ENCODE results near the gene PRKCA. TPM values are rescaled to one million over a fixed set of nuclear protein-coding genes. Genes with fewer than 3 reads are reported as not detected.
A peak's percentile ranks its signal among the peaks of the same experiment; 100 is the strongest.

The PRKCA gene
- total and polyA plus RNA-seq, 2 of the 13 experiments (the other 11 are each of a cell fraction or from before 2014, with no cell fraction given): 18.5 to 21.5 TPM

DNA sequence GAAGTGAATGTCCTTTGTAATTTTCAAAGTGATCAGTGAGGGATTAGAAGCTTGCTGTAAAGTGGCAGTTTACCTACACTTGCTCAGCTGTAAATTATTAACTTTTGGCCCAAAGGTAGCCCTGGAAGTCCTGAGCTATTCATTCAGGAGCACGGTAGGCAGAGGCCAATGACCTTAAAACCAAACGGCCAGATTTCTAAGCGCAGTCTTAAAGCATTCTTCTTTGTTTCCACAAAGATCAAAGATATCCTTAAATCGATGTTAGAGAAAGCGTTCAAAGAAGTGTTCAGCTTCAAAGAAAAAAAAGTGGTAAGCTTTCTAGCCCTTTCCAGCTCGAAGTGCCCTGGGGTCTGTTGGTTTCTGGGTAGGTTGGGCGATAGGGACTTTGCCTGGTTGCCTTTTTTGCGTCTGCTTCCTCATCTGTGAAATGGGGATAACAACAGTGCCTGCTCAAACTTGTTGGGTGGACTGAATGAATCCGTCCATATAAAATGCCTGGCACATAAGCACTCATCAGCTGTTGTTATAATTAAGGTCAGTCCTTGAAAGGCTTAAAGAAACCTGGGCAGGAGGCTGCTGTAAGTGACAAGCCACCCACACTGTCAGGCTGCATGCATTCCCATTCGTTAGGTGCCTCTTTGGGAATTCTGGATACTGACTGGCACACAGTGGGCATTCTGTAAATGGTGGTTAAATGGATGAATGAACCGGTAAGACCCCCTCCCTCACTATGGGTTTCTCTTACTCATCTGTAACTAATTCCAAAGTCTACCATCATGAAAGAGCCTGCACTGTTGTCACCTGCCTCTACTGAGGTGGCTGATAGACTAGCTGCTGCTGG is 113.2 kb downstream of the PRKCA start (continued):
- TF ChIP-seq, protein P1, sequence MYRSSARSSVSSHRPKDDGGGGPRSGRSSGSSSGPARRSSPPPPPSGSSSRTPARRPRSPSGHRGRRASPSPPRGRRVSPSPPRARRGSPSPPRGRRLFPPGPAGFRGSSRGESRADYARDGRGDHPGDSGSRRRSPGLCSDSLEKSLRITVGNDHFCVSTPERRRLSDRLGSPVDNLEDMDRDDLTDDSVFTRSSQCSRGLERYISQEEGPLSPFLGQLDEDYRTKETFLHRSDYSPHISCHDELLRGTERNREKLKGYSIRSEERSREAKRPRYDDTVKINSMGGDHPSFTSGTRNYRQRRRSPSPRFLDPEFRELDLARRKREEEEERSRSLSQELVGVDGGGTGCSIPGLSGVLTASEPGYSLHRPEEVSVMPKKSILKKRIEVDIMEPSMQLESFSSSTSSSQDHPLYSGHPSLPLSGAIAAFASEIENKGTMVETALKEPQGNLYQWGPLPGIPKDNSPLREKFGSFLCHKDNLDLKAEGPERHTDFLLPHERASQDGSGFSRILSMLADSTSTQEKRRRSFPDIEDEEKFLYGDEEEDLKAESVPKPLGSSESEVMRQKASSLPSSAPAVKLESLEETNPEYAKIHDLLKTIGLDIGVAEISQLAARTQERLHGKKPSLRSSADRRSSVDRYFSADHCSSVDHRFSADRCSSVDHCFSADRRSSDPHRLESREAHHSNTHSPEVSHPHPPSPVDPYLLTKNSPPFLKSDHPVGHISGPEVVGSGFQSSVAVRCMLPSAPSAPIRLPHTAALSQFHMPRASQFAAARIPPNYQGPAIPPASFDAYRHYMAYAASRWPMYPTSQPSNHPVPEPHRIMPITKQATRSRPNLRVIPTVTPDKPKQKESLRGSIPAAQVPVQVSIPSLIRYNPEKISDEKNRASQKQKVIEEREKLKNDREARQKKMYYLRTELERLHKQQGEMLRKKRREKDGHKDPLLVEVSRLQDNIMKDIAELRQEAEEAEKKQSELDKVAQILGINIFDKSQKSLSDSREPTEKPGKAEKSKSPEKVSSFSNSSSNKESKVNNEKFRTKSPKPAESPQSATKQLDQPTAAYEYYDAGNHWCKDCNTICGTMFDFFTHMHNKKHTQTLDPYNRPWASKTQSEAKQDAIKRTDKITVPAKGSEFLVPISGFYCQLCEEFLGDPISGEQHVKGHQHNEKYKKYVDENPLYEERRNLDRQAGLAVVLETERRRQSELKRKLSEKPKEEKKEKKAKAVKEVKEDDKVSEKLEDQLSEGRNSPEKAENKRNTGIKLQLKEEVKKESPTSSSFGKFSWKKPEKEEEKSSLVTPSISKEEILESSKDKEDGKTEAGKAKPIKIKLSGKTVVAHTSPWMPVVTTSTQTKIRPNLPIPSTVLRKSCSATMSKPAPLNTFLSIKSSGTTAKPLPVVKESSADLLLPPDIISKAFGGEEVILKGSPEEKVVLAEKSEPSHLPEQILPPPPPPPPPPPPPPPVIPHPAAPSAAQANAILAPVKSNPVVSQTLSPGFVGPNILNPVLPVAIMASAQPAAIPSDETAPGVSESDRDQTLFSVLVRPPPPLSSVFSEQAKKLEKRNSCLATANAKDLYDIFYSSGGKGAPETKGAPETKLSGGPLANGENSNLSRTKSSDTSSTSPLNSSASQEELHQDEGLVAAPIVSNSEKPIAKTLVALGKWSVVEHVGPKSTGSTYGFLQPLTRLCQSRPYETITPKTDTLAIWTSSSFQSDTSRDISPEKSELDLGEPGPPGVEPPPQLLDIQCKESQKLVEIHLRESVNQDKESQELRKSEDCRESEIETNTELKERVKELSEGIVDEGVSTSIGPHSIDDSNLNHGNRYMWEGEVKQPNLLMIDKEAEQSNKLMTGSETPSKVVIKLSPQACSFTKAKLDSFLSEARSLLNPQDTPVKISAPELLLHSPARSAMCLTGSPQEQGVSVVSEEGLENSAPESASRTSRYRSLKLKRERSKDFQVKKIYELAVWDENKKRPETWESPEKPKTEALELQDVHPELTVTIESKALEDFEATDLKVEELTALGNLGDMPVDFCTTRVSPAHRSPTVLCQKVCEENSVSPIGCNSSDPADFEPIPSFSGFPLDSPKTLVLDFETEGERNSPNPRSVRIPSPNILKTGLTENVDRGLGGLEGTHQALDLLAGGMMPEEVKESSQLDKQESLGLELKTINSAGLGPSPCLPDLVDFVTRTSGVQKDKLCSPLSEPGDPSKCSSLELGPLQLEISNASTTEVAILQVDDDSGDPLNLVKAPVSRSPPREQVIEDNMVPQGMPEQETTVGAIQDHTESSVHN (CRISPR knock-in tag; IDR thresholded peaks at IDR 0.05): peak; percentile 57; the same call in 1 of the 2 replicates
- TF ChIP-seq TOE1 (CRISPR knock-in tag; IDR thresholded peaks at IDR 0.05) (peak; percentile 61; the same call in 1 of the 2 replicates), ZFP1 (CRISPR knock-in tag; IDR thresholded peaks at IDR 0.05) (peak; percentile 92), RFXAP (CRISPR knock-in tag; IDR thresholded peaks at IDR 0.05; ENCODE audit: borderline replicate concordance) (0 out of 2 replicates have a peak, but pooled peaks have one; percentile 24), MED13 (CRISPR knock-in tag; IDR thresholded peaks at IDR 0.05) (peak; percentile 86; the same call in 1 of the 2 replicates), GPN1 (CRISPR knock-in tag; IDR thresholded peaks at IDR 0.05; ENCODE audit: borderline replicate concordance) (no peak), RXRB (CRISPR knock-in tag; IDR thresholded peaks at IDR 0.05; ENCODE audit: borderline replicate concordance) (peak; percentile 99), ZNF839 (CRISPR knock-in tag; IDR thresholded peaks at IDR 0.05; ENCODE audit: borderline replicate concordance) (no peak), MED1 (CRISPR knock-in tag; IDR thresholded peaks at IDR 0.05) (peak; percentile 85), ZNF136 (CRISPR knock-in tag; IDR thresholded peaks at IDR 0.05; ENCODE audit: low read depth) (peak; percentile 72; the same call in 1 of the 2 replicates)
- TF ChIP-seq, protein P2, sequence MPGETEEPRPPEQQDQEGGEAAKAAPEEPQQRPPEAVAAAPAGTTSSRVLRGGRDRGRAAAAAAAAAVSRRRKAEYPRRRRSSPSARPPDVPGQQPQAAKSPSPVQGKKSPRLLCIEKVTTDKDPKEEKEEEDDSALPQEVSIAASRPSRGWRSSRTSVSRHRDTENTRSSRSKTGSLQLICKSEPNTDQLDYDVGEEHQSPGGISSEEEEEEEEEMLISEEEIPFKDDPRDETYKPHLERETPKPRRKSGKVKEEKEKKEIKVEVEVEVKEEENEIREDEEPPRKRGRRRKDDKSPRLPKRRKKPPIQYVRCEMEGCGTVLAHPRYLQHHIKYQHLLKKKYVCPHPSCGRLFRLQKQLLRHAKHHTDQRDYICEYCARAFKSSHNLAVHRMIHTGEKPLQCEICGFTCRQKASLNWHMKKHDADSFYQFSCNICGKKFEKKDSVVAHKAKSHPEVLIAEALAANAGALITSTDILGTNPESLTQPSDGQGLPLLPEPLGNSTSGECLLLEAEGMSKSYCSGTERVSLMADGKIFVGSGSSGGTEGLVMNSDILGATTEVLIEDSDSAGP (CRISPR knock-in tag; IDR thresholded peaks at IDR 0.05; ENCODE audit: borderline replicate concordance): 0 out of 2 replicates have a peak, but pooled peaks have one; percentile 65
- TF ChIP-seq, protein P3, sequence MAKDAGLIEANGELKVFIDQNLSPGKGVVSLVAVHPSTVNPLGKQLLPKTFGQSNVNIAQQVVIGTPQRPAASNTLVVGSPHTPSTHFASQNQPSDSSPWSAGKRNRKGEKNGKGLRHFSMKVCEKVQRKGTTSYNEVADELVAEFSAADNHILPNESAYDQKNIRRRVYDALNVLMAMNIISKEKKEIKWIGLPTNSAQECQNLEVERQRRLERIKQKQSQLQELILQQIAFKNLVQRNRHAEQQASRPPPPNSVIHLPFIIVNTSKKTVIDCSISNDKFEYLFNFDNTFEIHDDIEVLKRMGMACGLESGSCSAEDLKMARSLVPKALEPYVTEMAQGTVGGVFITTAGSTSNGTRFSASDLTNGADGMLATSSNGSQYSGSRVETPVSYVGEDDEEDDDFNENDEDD (CRISPR knock-in tag; IDR thresholded peaks at IDR 0.05; ENCODE audit: borderline replicate concordance): peak; percentile 22; the same call in 1 of the 2 replicates
- TF ChIP-seq, protein P4, sequence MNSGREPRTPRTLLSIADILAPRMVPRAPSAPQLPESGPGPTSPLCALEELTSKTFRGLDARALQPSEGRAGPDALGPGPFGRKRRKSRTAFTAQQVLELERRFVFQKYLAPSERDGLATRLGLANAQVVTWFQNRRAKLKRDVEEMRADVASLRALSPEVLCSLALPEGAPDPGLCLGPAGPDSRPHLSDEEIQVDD (CRISPR knock-in tag; IDR thresholded peaks at IDR 0.05; ENCODE audit: borderline replicate concordance): no peak
- TF ChIP-seq, protein P5, sequence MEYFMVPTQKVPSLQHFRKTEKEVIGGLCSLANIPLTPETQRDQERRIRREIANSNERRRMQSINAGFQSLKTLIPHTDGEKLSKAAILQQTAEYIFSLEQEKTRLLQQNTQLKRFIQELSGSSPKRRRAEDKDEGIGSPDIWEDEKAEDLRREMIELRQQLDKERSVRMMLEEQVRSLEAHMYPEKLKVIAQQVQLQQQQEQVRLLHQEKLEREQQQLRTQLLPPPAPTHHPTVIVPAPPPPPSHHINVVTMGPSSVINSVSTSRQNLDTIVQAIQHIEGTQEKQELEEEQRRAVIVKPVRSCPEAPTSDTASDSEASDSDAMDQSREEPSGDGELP (IDR thresholded peaks at IDR 0.05; ENCODE audit: borderline replicate concordance, low read depth): peak; percentile 19; the same call in 1 of the 2 replicates
- TF ChIP-seq, protein P6, sequence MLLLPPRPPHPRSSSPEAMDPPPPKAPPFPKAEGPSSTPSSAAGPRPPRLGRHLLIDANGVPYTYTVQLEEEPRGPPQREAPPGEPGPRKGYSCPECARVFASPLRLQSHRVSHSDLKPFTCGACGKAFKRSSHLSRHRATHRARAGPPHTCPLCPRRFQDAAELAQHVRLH (CRISPR knock-in tag; IDR thresholded peaks at IDR 0.05; ENCODE audit: borderline replicate concordance, low read depth): peak; percentile 91; the same call in 1 of the 2 replicates

All from HepG2 (cell line).